Lung microvascular endothelial cell (primary cell): ENCODE results near the gene PPBP. TPM values are rescaled to one million over a fixed set of nuclear protein-coding genes. Genes with fewer than 3 reads are reported as not detected.
"Not testable (repeated sequence)": the region's sequence is repeated elsewhere in the genome, so short reads cannot be mapped to it uniquely, and the experiment has no call there.

Experiments
- DNase-seq, 2 donors: peaks; one replicate each; pipeline versions ENCODE4 v3.0.0 to v3.0.0-alpha.2; 2010; ENCODE audit warnings: low read depth in 2 of 2
- total RNA-seq: library from RNA; depleted of rRNA; stranded (reverse); fragments of >200 nt; gene quantifications from 2 replicates; pipeline ENCODE4 v1.2.1, GENCODE V29; 2014

The PPBP gene
- total RNA-seq, 1 donor from 2014 or later, result not detected

- DNase-seq, result peak; percentile 42 to 62
Measured at GRCh38 chr4:73998040-73999011, 10.3 kb upstream of the PPBP start, which contains the start of gene CXCL5. Gene CXCL5, minus strand, starts transcription at chr4:73998677. Its CDS starts 96 bp downstream, at chr4:73998581.

- no peak for DNase-seq
Measured at GRCh38 chr4:73992050-73992449, 4.1 kb upstream of the PPBP start.

- no peak for DNase-seq
Measured at GRCh38 chr4:73991742-73992000, 3.7 kb upstream of the PPBP start.

GRCh38 chr4:73990988-73991741 lies 3.2 kb upstream of the PPBP start:
- no peak for DNase-seq

- no peak for DNase-seq
Measured at GRCh38 chr4:73989928-73990327, 1.9 kb upstream of the PPBP start.

GRCh38 chr4:73989031-73989430 lies 1.0 kb upstream of the PPBP start:
- no peak for DNase-seq

GRCh38 chr4:73985528-73985852 lies 2.5 kb downstream of the PPBP start:
- DNase-seq, result no peak

- no peak for DNase-seq
Measured at GRCh38 chr4:73984736-73985527, 3.1 kb downstream of the PPBP start.

GRCh38 chr4:73981175-73981574 lies 6.8 kb downstream of the PPBP start:
- not testable (repeated sequence) for DNase-seq

- DNase-seq, result no peak
Measured at GRCh38 chr4:73979407-73979957, 8.5 kb downstream of the PPBP start.

GRCh38 chr4:73978886-73979285 lies 9.1 kb downstream of the PPBP start:
- no peak for DNase-seq

GRCh38 chr4:73976716-73977115 lies 11.3 kb downstream of the PPBP start:
- DNase-seq, result peak in 1 of 2 donors; percentile 26

GRCh38 chr4:73976217-73976616 lies 11.8 kb downstream of the PPBP start:
- no peak for DNase-seq

- DNase-seq, result no peak
Measured at GRCh38 chr4:73974352-73974751, 13.6 kb downstream of the PPBP start.

- DNase-seq, result no peak
Measured at GRCh38 chr4:73970945-73971344, 17.0 kb downstream of the PPBP start.

GRCh38 chr4:73970011-73970410 lies 18.0 kb downstream of the PPBP start:
- DNase-seq, result no peak

- DNase-seq, result no peak
Measured at GRCh38 chr4:73967866-73968265, 20.1 kb downstream of the PPBP start.

- peak; percentile 35 for DNase-seq
Measured at GRCh38 chr4:73964862-73965611, 23.0 kb downstream of the PPBP start.

GRCh38 chr4:73962724-73963123 lies 25.3 kb downstream of the PPBP start:
- no peak for DNase-seq

- not testable (repeated sequence) for DNase-seq
Measured at GRCh38 chr4:73959041-73959440, 28.9 kb downstream of the PPBP start.

GRCh38 chr4:73952352-73952751 lies 35.6 kb downstream of the PPBP start:
- DNase-seq, result no peak
